ENCODE measurements around the gene SUCNR1. TPM values are rescaled to one million over a fixed set of nuclear protein-coding genes. Genes with fewer than 3 reads are reported as not detected.
A peak's percentile ranks its signal among the peaks of the same experiment; 100 is the strongest.

SUCNR1 gene
- total RNA-seq, 3 donors from 2014 or later (not counting 1 experiment from before 2014, with no cell fraction given), result 0.19 to 0.23 TPM; not detected in 1

DNA sequence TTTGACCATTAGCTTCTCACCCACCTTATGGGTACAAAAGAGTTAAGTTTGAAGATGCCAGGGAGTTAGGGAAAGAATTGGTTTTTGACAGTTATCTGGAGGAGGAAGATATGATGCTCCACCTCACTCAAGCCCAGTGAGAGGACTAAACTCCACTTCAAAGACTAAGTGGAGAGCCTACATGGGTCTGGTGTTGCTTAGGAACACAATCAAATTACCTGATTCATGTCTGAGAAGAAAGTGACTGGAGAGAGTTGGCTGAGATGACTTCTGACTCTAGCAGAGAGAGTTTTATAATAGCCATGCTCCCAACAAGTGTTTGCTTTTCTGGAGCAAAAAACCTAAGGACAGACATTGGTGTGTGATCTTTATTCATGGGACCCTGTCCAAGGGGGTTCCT is 43.3 kb downstream of the SUCNR1 start:
- no peak for ATAC-seq

GRCh38 chr3:151918253-151919029 is 45.0 kb downstream of the SUCNR1 start:
- Histone ChIP-seq H3K9me3 (ENCODE audit: control insufficient read depth, insufficient read depth, low read length) (no peaks in the 10 kb centered on the region), H3K27me3 (ENCODE audit: control insufficient read depth, insufficient read depth, low read length) (no peaks in the 10 kb centered on the region), H3K4me1 (ENCODE audit: control insufficient read depth, insufficient read depth, low read length) (no peaks in the 10 kb centered on the region), H3K27ac (ENCODE audit: low read length) (no peak overlapping the region), H3K36me3 (ENCODE audit: control insufficient read depth, insufficient read depth, low read length) (no peaks in the 10 kb centered on the region), H3K4me3 (ENCODE audit: low read length) (no peak overlapping the region)
- DNase-seq (peak in 1 of 2 donors; percentile 64), ATAC-seq (peak in 2 of 3 donors; percentile 65 to 72)
- Mint-ChIP-seq H3K4me3 (no peak overlapping the region), H3K27me3 (ENCODE audit: low read depth in 2 of 2) (no peaks in the 10 kb centered on the region), H3K9me3 (no peaks in the 10 kb centered on the region), H3K36me3 (no peaks in the 10 kb centered on the region), H3K4me1 (no peaks in the 10 kb centered on the region), H3K27ac (no peak overlapping the region)
- intact Hi-C loops (cut with micrococcal nuclease), result loop anchor here (1.0 kb wide), 2 partner anchors 450 to 479 kb away; no protein-coding TSS in a partner anchor
- TF ChIP-seq, protein P1, sequence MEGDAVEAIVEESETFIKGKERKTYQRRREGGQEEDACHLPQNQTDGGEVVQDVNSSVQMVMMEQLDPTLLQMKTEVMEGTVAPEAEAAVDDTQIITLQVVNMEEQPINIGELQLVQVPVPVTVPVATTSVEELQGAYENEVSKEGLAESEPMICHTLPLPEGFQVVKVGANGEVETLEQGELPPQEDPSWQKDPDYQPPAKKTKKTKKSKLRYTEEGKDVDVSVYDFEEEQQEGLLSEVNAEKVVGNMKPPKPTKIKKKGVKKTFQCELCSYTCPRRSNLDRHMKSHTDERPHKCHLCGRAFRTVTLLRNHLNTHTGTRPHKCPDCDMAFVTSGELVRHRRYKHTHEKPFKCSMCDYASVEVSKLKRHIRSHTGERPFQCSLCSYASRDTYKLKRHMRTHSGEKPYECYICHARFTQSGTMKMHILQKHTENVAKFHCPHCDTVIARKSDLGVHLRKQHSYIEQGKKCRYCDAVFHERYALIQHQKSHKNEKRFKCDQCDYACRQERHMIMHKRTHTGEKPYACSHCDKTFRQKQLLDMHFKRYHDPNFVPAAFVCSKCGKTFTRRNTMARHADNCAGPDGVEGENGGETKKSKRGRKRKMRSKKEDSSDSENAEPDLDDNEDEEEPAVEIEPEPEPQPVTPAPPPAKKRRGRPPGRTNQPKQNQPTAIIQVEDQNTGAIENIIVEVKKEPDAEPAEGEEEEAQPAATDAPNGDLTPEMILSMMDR (IDR thresholded peaks at IDR 0.05), result peak; percentile 78
- WGBS (ENCODE audit: insufficient coverage), result 42% methylated on average over 4 of the region's 5 CpGs

More for the DNA sequence above, 43.3 kb downstream of the SUCNR1 start:
- Histone ChIP-seq H3K4me3 (ENCODE audit: low read length) (no peak overlapping the region), H3K9me3 (ENCODE audit: control insufficient read depth, insufficient read depth, low read length) (no peaks in the 10 kb centered on the region), H3K27ac (ENCODE audit: low read length) (no peak overlapping the region), H3K4me1 (ENCODE audit: control insufficient read depth, insufficient read depth, low read length) (no peaks in the 10 kb centered on the region), H3K27me3 (ENCODE audit: control insufficient read depth, insufficient read depth, low read length) (no peaks in the 10 kb centered on the region), H3K36me3 (ENCODE audit: control insufficient read depth, insufficient read depth, low read length) (no peaks in the 10 kb centered on the region)
- Mint-ChIP-seq H3K9me3 (no peaks in the 10 kb centered on the region), H3K27me3 (ENCODE audit: low read depth in 2 of 2) (no peaks in the 10 kb centered on the region), H3K4me1 (no peaks in the 10 kb centered on the region), H3K36me3 (no peaks in the 10 kb centered on the region), H3K4me3 (no peak overlapping the region), H3K27ac (no peak overlapping the region)
- no peak for DNase-seq
- TF ChIP-seq, protein P1 (IDR thresholded peaks at IDR 0.05), result no peak
- intact Hi-C loops (cut with micrococcal nuclease), result no loop called here

- no peak overlapping the region for H3K27ac Mint-ChIP-seq
- no peaks in the 10 kb centered on the region for H3K9me3 Mint-ChIP-seq
- no peak overlapping the region for H3K4me3 Mint-ChIP-seq
- intact Hi-C loops (cut with micrococcal nuclease), result no loop called here
- Histone ChIP-seq H3K27me3 (ENCODE audit: control insufficient read depth, insufficient read depth, low read length) (no peaks in the 10 kb centered on the region), H3K27ac (ENCODE audit: low read length) (no peak overlapping the region), H3K36me3 (ENCODE audit: control insufficient read depth, insufficient read depth, low read length) (no peaks in the 10 kb centered on the region), H3K4me1 (ENCODE audit: control insufficient read depth, insufficient read depth, low read length) (no peaks in the 10 kb centered on the region), H3K4me3 (ENCODE audit: low read length) (no peak overlapping the region), H3K9me3 (ENCODE audit: control insufficient read depth, insufficient read depth, low read length) (no peaks in the 10 kb centered on the region)
- no peaks in the 10 kb centered on the region for H3K27me3 Mint-ChIP-seq (ENCODE audit: low read depth in 2 of 2)
- H3K36me3 Mint-ChIP-seq, result no peaks in the 10 kb centered on the region
- no peaks in the 10 kb centered on the region for H3K4me1 Mint-ChIP-seq
- TF ChIP-seq, protein P1 (IDR thresholded peaks at IDR 0.05), result no peak
- 53% methylated on average over 2 of the region's 2 CpGs for whole genome bisulfite sequencing (ENCODE audit: insufficient coverage)
- no peak for ATAC-seq
- DNase-seq, result no peak
These were observed 45.5 kb downstream of the SUCNR1 start for GRCh38 chr3:151919030-151919328.

GRCh38 chr3:151919446-151919845 is 46.0 kb downstream of the SUCNR1 start:
- Histone ChIP-seq H3K27me3 (ENCODE audit: control insufficient read depth, insufficient read depth, low read length) (no peaks in the 10 kb centered on the region), H3K27ac (ENCODE audit: low read length) (no peak overlapping the region), H3K36me3 (ENCODE audit: control insufficient read depth, insufficient read depth, low read length) (no peaks in the 10 kb centered on the region), H3K4me1 (ENCODE audit: control insufficient read depth, insufficient read depth, low read length) (no peaks in the 10 kb centered on the region), H3K9me3 (ENCODE audit: control insufficient read depth, insufficient read depth, low read length) (no peaks in the 10 kb centered on the region), H3K4me3 (ENCODE audit: low read length) (no peak overlapping the region)
- no peaks in the 10 kb centered on the region for H3K9me3 Mint-ChIP-seq
- no peaks in the 10 kb centered on the region for H3K36me3 Mint-ChIP-seq
- H3K27ac Mint-ChIP-seq, result no peak overlapping the region
- DNase-seq, result no peak
- no peak for ATAC-seq
- no peaks in the 10 kb centered on the region for H3K27me3 Mint-ChIP-seq (ENCODE audit: low read depth in 2 of 2)
- no peak overlapping the region for H3K4me3 Mint-ChIP-seq
- TF ChIP-seq, protein P1 (IDR thresholded peaks at IDR 0.05), result no peak
- no peaks in the 10 kb centered on the region for H3K4me1 Mint-ChIP-seq
- intact Hi-C loops (cut with micrococcal nuclease), result no loop called here
- WGBS (ENCODE audit: insufficient coverage), result 82% methylated on average over 3 of the region's 3 CpGs
